Mesendoderm (in vitro differentiated cells): ENCODE measurements around the gene RNF222.
A peak's percentile ranks its signal among the peaks of the same experiment; 100 is the strongest.

Experiments used
- DNase-seq: peaks from one replicate; pipeline ENCODE4 v3.0.0; 2013
- H2AK5ac ChIP-seq: 2 replicates; pipeline ENCODE4 v1.6.1; 2013; ENCODE audit warnings: low read length, inconsistent platforms
- H2BK120ac ChIP-seq: 2 replicates; pipeline ENCODE4 v1.6.1; 2013; ENCODE audit warnings: low read depth, mild to moderate bottlenecking, low read length, moderate library complexity, mixed read lengths
- H2BK15ac ChIP-seq: replicated peaks from 2 replicates; pipeline ENCODE4 v1.6.1; 2013; ENCODE audit warnings: low read depth, mild to moderate bottlenecking, moderate library complexity
- H2BK5ac ChIP-seq: 2 replicates; pipeline ENCODE4 v1.6.1; 2013; ENCODE audit warnings: low read length, inconsistent platforms
- H3K18ac ChIP-seq: 2 replicates; pipeline ENCODE4 v1.6.1; 2013; ENCODE audit warnings: mild to moderate bottlenecking, low read length, mixed read lengths
- H3K23ac ChIP-seq: one replicate; pipeline ENCODE4 v1.6.1; 2013; ENCODE audit warnings: low read length
- H3K27ac ChIP-seq: 2 replicates; pipeline ENCODE4 v1.5.1; 2013; ENCODE audit warnings: low read depth, mild to moderate bottlenecking, inconsistent platforms, low read length, moderate library complexity
- H3K27me3 ChIP-seq: 2 replicates; pipeline ENCODE4 v1.6.1; 2013; ENCODE audit warnings: low read length, control low read depth, mild to moderate bottlenecking, inconsistent platforms; ENCODE audit not compliant: insufficient read depth, poor library complexity
- H3K36me3 ChIP-seq: 2 replicates; pipeline ENCODE4 v1.6.1; 2013; ENCODE audit warnings: low read length, inconsistent platforms; ENCODE audit not compliant: control insufficient read depth, insufficient read depth
- H3K4ac ChIP-seq: one replicate; pipeline ENCODE4 v1.6.1; 2013; ENCODE audit warnings: low read depth, mild to moderate bottlenecking, low read length, moderate library complexity
- H3K4me1 ChIP-seq: 2 replicates; pipeline ENCODE4 v1.6.1; 2013; ENCODE audit warnings: low read depth, low read length, inconsistent platforms; ENCODE audit not compliant: control insufficient read depth
- H3K4me2 ChIP-seq: 2 replicates; pipeline ENCODE4 v1.6.1; 2013; ENCODE audit warnings: low read length
- H3K4me3 ChIP-seq: 2 replicates; pipeline ENCODE4 v1.5.1; 2013; ENCODE audit warnings: mild to moderate bottlenecking, low read length
- H3K56ac ChIP-seq: one replicate; pipeline ENCODE4 v1.6.1; 2013; ENCODE audit warnings: low read length
- H3K79me1 ChIP-seq: 2 replicates; pipeline ENCODE4 v1.6.1; 2013; ENCODE audit warnings: low read length, inconsistent platforms
- H3K79me2 ChIP-seq: 2 replicates; pipeline ENCODE4 v1.6.1; 2013; ENCODE audit warnings: mild to moderate bottlenecking, low read length; ENCODE audit not compliant: control insufficient read depth, insufficient read depth
- H3K9ac ChIP-seq: 2 replicates; pipeline ENCODE4 v1.6.1; 2013; ENCODE audit warnings: low read length, inconsistent platforms
- H4K5ac ChIP-seq: one replicate; pipeline ENCODE4 v1.6.1; 2013; ENCODE audit warnings: low read length
- H4K8ac ChIP-seq: one replicate; pipeline ENCODE4 v1.6.1; 2013; ENCODE audit warnings: low read depth, mild to moderate bottlenecking, control low read depth, low read length, moderate library complexity
- WGBS: extraction: QIAGEN DNeasy Blood & Tissue Kit; methylation state at CpG from one replicate; pipeline ENCODE4 v1.1.7; 2013; ENCODE audit warnings: low lambda C conversion rate, missing lambda C conversion rate; ENCODE audit not compliant: insufficient coverage; ENCODE audit errors: extremely low coverage; 5-methylcytosine and 5-hydroxymethylcytosine counted together

The RNF222 gene

DNA sequence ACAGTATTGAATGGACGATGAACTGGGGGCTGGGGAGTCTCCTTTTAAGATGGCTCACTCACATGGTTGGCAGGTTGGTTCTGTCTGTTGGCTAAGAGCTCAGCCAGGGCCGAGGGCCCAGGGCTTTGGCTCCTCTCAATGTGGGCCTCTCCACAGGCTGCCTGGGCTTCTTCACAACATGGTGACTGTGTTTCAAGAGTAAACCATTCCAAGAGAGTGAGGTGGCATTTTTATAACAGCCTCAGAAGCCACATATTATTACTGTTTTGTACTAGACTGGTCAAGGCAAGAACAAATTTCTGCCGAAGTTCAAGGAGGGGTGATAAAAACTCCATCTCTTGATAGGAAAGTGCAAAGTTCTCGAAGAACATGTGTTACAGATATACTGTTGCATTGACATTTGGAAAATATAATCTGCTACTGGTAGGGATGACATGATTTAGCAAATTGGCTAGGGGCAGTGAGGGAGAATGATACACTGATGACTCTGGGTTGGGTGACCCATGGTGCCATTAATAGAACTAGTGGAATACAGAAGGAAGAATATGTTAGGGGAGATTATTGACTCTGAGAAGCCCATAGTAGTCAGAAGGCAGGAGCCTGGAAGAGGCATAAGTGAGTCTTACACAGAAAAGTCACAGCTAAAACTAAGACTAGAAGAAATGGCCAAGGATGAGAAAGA lies 34.8 kb downstream of the RNF222 start:
- Histone ChIP-seq H2BK5ac (no peak overlapping the region), H3K4me1 (peaks cover 7% of the 10 kb centered on the region), H2BK120ac (no peak overlapping the region), H4K8ac (no peak overlapping the region), H3K79me1 (no peaks in the 10 kb centered on the region), H3K4me3 (no peak overlapping the region), H3K4ac (no peak overlapping the region), H3K4me2 (no peak overlapping the region), H3K23ac (no peak overlapping the region), H3K36me3 (no peaks in the 10 kb centered on the region), H3K27me3 (no peaks in the 10 kb centered on the region), H3K18ac (no peak overlapping the region), H3K9ac (no peak overlapping the region), H3K79me2 (no peaks in the 10 kb centered on the region), H4K5ac (no peak overlapping the region), H2BK15ac (no peak overlapping the region), H2AK5ac (no peak overlapping the region), H3K56ac (no peak overlapping the region), H3K27ac (no peak overlapping the region)
- no peak for DNase-seq
- WGBS, result no CpG with 5 or more reads among the region's 4 CpGs

DNA sequence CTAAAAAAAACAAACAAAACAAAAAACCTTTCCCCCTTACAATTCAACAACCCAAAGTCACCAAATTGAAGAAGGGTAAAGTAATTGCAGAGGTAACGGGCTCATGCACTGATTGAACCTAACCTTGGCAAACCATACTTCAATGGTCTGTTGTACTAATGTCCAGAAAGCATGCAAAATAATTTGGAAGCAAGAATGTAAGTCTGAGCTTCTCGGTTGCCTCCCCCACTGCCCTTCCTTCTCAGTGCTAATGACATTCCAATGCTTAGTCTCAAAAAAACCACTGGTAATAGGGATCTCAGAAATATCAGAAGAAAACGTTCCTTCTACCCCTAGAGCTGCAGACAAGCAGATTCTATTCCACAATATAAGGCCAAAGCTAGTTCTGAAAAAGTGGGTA lies 36.9 kb downstream of the RNF222 start:
- no peak overlapping the region for H3K9ac ChIP-seq
- no peak overlapping the region for H3K18ac ChIP-seq
- no peak overlapping the region for H3K23ac ChIP-seq
- no peaks in the 10 kb centered on the region for H3K27me3 ChIP-seq
- H3K27ac ChIP-seq, result no peak overlapping the region
- H3K79me2 ChIP-seq, result no peaks in the 10 kb centered on the region
- H2BK5ac ChIP-seq, result no peak overlapping the region
- no peak overlapping the region for H3K56ac ChIP-seq
- H2BK15ac ChIP-seq, result no peak overlapping the region
- no peak overlapping the region for H3K4me2 ChIP-seq
- H2BK120ac ChIP-seq, result no peak overlapping the region
- H2AK5ac ChIP-seq, result no peak overlapping the region
- no peak overlapping the region for H3K4ac ChIP-seq
- no peak overlapping the region for H3K4me3 ChIP-seq
- H3K79me1 ChIP-seq, result no peaks in the 10 kb centered on the region
- H4K8ac ChIP-seq, result no peak overlapping the region
- no peak overlapping the region for H4K5ac ChIP-seq
- H3K4me1 ChIP-seq, result peaks cover 7% of the 10 kb centered on the region
- no peaks in the 10 kb centered on the region for H3K36me3 ChIP-seq
- no peak for DNase-seq
- WGBS, result no CpG with 5 or more reads among the region's 3 CpGs

- Histone ChIP-seq H2AK5ac (no peak overlapping the region), H2BK15ac (no peak overlapping the region), H2BK120ac (no peak overlapping the region), H3K18ac (no peak overlapping the region), H3K79me2 (no peaks in the 10 kb centered on the region), H3K4me1 (peaks cover 7% of the 10 kb centered on the region), H3K27me3 (no peaks in the 10 kb centered on the region), H3K27ac (no peak overlapping the region), H3K4ac (no peak overlapping the region), H3K79me1 (no peaks in the 10 kb centered on the region), H3K4me3 (no peak overlapping the region), H4K5ac (no peak overlapping the region), H3K4me2 (no peak overlapping the region), H2BK5ac (no peak overlapping the region), H3K56ac (no peak overlapping the region), H3K36me3 (no peaks in the 10 kb centered on the region), H3K9ac (no peak overlapping the region), H4K8ac (no peak overlapping the region), H3K23ac (no peak overlapping the region)
- WGBS, result no CpG with 5 or more reads among the region's 3 CpGs
- DNase-seq, result no peak
Measured at GRCh38 chr17:8360260-8360659, 37.4 kb downstream of the RNF222 start.

DNA sequence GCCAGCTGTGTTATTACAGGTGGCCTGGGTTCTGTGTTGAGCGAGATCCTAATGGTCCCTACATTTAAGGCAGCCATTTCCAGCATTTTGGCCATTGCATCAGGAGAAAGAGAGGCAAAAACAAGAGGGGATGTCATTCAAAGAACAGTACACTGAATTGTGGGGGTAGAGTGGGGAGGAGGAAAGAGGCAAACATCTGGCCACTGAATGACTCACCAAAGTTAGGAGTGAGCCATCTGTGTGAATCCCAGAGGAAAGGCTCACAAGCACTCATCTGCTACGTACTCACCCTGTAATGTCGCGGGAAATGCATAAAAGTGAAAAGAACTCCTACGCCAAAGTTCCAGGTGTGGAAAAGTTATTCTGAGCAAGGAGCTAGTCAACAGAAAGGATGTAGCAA lies 37.9 kb downstream of the RNF222 start:
- H3K79me1 ChIP-seq, result no peaks in the 10 kb centered on the region
- H3K27ac ChIP-seq, result no peak overlapping the region
- no peak overlapping the region for H2BK5ac ChIP-seq
- H3K56ac ChIP-seq, result no peak overlapping the region
- no peak overlapping the region for H3K23ac ChIP-seq
- H2BK15ac ChIP-seq, result no peak overlapping the region
- H3K4me2 ChIP-seq, result no peak overlapping the region
- H3K4ac ChIP-seq, result no peak overlapping the region
- no CpG with 5 or more reads among the region's 5 CpGs for WGBS
- H3K4me1 ChIP-seq, result peaks cover 7% of the 10 kb centered on the region
- peak; percentile 33 for DNase-seq
- H3K36me3 ChIP-seq, result no peaks in the 10 kb centered on the region
- H3K79me2 ChIP-seq, result no peaks in the 10 kb centered on the region
- no peak overlapping the region for H3K4me3 ChIP-seq
- no peak overlapping the region for H4K8ac ChIP-seq
- no peaks in the 10 kb centered on the region for H3K27me3 ChIP-seq
- no peak overlapping the region for H3K18ac ChIP-seq
- H2BK120ac ChIP-seq, result no peak overlapping the region
- peak overlapping the region; percentile 7 for H2AK5ac ChIP-seq
- H4K5ac ChIP-seq, result no peak overlapping the region
- no peak overlapping the region for H3K9ac ChIP-seq

DNA sequence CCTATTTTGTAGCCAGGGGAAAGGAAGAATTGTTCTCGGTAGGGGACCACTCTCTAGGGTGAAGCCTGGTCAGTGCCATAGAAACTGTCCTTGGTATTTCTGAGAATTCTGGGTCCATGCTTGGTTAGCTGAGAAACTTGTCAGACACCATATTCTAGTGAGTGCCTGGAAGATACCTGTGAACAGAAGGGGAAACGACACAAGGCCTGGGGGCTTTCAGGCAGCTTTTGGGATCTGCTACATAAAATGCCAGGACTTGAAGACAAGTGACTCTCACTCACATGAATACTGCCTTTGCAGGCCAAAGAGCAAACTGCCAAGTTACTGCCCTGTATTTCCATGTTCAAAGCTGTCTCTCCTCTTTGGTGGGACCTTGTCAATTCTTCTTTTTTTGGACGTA lies 39.7 kb downstream of the RNF222 start:
- Histone ChIP-seq H3K18ac (no peak overlapping the region), H3K4me1 (peaks cover 7% of the 10 kb centered on the region), H3K4ac (no peak overlapping the region), H3K4me2 (no peak overlapping the region), H3K56ac (no peak overlapping the region), H3K79me2 (no peaks in the 10 kb centered on the region), H2BK5ac (no peak overlapping the region), H4K8ac (no peak overlapping the region), H3K36me3 (no peaks in the 10 kb centered on the region), H3K9ac (no peak overlapping the region), H3K27ac (no peak overlapping the region), H3K27me3 (no peaks in the 10 kb centered on the region), H3K4me3 (no peak overlapping the region), H2AK5ac (no peak overlapping the region), H4K5ac (no peak overlapping the region), H3K23ac (no peak overlapping the region), H2BK15ac (no peak overlapping the region), H3K79me1 (no peaks in the 10 kb centered on the region), H2BK120ac (no peak overlapping the region)
- no peak for DNase-seq
- WGBS, result no CpG with 5 or more reads among the region's 3 CpGs

GRCh38 chr17:8354236-8354635 lies 43.4 kb downstream of the RNF222 start:
- Histone ChIP-seq H4K8ac (no peak overlapping the region), H3K56ac (no peak overlapping the region), H3K18ac (no peak overlapping the region), H3K27me3 (no peaks in the 10 kb centered on the region), H3K79me1 (no peaks in the 10 kb centered on the region), H2BK15ac (no peak overlapping the region), H3K79me2 (no peaks in the 10 kb centered on the region), H2BK5ac (no peak overlapping the region), H3K36me3 (no peaks in the 10 kb centered on the region), H4K5ac (no peak overlapping the region), H3K4me3 (no peak overlapping the region), H3K4me2 (no peak overlapping the region), H3K4me1 (no peaks in the 10 kb centered on the region), H2AK5ac (no peak overlapping the region), H3K27ac (no peak overlapping the region), H2BK120ac (no peak overlapping the region), H3K4ac (no peak overlapping the region), H3K9ac (no peak overlapping the region), H3K23ac (no peak overlapping the region)
- WGBS, result no CpG with 5 or more reads among the region's 8 CpGs
- DNase-seq, result no peak
